Coronary artery (tissue), 2 donors: ENCODE data around the gene CDH4.

Experiments
- DNase-seq: peaks from one replicate; pipeline ENCODE4 v3.0.0-alpha.2; 2017; ENCODE audit warnings: low spot score
- H3K27ac ChIP-seq, 2 donors: fragments of 200-600 bp; sonication (generic); one replicate each; pipeline ENCODE4 v1.5.1; 2016 to 2019
- H3K4me3 ChIP-seq: fragments of 200-600 bp; sonication (generic); 2 replicates; pipeline ENCODE4 v1.5.1; 2016; ENCODE audit warnings: mild to moderate bottlenecking, moderate library complexity
- TF ChIP-seq, protein P1 (sequence below): fragments of 200-600 bp; sonication (generic); IDR thresholded peaks from one replicate; pipeline ENCODE4 v1.5.1; 2019; ENCODE audit warnings: antibody characterized with exemption

CDH4 gene

DNA sequence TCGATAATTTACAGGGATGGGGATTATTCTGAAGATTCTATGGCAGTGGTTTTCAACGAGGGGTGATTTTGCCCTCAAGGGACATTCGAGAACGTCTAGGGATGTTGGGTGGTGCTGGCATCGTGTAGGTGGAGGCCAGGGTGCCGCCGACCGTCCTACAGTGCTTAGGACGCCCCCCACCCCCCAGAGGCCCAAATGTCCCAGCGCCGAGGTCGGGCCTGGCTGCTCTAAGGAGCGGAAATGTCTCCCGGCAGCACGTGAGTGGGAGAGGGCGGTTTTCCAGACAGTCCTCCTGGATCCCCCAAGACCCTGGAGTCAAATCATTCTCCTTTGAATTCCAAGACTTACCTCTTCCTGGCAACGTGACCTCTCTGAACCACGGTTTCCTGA is 101.9 kb downstream of the CDH4 start:
- Histone ChIP-seq H3K4me3 (no peak overlapping the region), H3K27ac (no peak overlapping the region)
- DNase-seq: no peak
- TF ChIP-seq, protein P1, sequence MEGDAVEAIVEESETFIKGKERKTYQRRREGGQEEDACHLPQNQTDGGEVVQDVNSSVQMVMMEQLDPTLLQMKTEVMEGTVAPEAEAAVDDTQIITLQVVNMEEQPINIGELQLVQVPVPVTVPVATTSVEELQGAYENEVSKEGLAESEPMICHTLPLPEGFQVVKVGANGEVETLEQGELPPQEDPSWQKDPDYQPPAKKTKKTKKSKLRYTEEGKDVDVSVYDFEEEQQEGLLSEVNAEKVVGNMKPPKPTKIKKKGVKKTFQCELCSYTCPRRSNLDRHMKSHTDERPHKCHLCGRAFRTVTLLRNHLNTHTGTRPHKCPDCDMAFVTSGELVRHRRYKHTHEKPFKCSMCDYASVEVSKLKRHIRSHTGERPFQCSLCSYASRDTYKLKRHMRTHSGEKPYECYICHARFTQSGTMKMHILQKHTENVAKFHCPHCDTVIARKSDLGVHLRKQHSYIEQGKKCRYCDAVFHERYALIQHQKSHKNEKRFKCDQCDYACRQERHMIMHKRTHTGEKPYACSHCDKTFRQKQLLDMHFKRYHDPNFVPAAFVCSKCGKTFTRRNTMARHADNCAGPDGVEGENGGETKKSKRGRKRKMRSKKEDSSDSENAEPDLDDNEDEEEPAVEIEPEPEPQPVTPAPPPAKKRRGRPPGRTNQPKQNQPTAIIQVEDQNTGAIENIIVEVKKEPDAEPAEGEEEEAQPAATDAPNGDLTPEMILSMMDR: no peak

DNA sequence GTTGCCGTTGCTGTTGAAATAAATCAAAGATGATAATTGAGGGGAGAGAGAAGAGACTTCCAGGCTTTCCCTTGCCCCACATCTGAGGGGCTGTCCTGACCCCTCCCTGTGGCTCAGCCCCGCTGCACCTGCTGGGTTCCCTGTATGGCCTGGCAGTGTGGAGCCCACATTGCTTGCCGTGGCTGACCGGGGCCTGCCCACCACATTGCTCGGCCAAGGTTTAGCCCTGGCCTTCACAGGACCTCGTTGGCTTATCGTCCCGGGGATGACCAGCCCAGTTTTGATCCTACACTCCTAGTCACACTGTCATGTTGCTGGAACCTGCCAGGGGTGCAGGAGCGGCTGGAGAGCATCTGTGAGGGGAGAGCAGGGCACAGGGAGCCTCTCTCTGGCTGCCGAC is 102.4 kb downstream of the CDH4 start:
- DNase-seq: no peak
- TF ChIP-seq, protein P1: no peak
- no peak overlapping the region for H3K27ac ChIP-seq
- H3K4me3 ChIP-seq: no peak overlapping the region

DNA sequence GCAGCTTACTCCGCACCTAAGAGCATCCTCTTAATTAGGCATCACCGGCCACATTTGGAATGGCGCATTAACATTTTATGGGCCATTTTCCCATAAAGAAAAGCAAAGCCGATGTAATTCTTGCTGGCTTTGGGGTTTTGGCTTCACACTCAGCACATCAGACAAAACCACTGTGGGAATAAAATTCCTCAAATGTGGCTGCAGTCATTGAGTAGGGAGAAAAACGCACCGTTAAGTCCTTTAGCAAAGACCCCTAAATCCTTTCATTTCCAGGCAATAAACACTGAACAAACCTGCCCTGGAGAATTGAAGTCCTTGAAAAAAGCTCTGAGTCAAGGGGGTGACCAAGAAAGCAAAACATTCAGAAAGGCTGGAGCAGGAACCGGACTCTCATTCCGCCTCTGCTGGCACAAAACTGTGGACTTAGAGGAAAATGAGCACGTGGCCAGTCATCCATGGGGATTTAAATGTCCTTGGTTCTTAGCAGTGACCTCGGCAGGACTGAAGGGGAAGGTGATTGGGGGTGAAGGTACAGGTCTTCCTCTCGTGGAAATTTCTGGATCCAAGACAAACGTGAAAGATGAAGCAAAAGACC is 102.9 kb downstream of the CDH4 start:
- no peak for DNase-seq
- H3K4me3 ChIP-seq: no peak overlapping the region
- TF ChIP-seq, protein P1: no peak
- no peak overlapping the region for H3K27ac ChIP-seq

DNA sequence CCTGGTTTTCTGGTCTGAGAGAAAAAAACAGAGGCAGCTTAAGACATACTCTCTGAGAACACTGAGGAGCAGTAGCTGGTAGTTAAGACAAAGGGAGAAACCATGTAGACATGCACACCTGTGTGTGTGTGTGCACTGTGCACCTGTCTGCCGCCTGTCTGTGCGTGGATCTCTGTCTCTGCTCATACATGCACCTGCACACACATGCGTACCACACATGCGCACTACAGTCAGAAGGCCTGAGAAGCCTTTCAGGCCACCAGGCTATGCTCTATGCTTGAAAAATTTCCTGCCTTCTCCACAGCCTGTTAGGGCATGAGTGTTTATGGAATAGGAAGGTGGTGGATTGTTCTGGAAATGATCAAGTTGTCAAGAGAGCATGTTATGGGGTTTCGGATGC is 103.5 kb downstream of the CDH4 start:
- TF ChIP-seq, protein P1: no peak
- no peak overlapping the region for H3K4me3 ChIP-seq
- DNase-seq: no peak

DNA sequence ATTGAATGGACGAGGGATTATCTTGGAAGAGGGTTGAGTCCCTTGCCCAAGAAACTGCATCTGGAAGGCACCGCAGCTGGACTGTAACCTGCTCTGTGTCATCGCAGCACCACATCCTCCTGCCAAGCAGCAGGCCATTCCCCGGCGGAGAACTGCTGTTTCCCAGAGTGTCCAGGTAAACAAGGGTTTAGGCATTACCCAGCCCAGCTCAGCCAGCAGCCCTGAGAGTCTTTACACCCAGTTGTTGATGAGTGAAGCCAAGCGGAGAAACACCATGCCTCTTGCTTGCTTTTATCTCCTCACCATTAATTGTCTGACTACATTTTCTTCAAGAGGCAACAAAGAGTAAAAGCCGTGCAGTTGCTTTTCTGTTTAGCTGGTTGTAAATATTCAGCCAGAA is 104.1 kb downstream of the CDH4 start:
- TF ChIP-seq, protein P1: no peak
- Histone ChIP-seq H3K4me3 (no peak overlapping the region), H3K27ac (no peak overlapping the region)
- DNase-seq: no peak

More for the DNA sequence above, 103.5 kb downstream of the CDH4 start:
- H3K27ac ChIP-seq: no peak overlapping the region

DNA sequence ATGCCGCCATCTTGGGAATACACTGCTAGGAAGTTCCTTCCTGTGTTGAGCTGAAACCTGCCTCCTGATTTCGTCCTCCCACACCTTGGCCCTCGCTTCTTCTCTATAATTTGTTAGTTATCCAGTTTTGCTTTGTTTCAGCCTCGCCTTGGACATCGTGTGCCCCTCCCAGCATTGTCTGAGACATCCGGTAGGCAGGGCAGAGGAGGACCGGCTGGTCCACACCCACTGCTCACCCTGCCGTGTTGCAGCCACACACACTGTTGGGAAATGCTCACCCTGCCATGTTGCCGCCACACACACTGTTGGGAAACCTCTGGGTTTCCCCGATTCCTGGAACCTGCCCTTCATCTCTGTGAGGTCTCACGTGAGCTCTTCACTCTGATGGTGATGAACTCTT is 105.1 kb downstream of the CDH4 start:
- DNase-seq: no peak
- Histone ChIP-seq H3K4me3 (no peak overlapping the region), H3K27ac (no peak overlapping the region)
- TF ChIP-seq, protein P1: no peak

DNA sequence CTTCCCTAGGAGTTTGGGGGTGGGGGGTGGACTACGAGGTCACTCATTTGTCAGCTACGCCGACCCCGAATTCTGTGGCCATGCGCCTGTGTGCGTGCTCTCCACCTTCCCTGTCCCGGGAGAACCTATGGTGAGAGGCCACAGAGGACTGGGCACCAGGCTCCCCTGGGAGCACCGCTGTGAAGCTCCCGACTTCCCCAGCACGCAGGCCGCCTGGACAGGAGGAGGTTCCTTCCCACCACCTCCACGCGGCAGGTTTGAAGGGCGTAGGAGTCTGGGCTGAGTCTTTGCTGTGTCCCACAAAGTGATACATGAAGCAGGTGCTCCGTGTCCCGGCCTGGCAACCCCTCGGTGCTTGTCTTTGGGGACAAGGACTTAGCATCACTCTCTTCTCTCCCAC is 107.2 kb downstream of the CDH4 start:
- Histone ChIP-seq H3K27ac (no peak overlapping the region), H3K4me3 (no peak overlapping the region)
- DNase-seq: no peak
- TF ChIP-seq, protein P1: no peak
